ENCODE results near the gene DOCK11. TPM values are rescaled to one million over a fixed set of nuclear protein-coding genes. Genes with fewer than 3 reads are reported as not detected.

DOCK11 gene
- total and polyA plus RNA-seq, 2 experiments from 2014 or later: 11.2 to 12.5 TPM

DNA sequence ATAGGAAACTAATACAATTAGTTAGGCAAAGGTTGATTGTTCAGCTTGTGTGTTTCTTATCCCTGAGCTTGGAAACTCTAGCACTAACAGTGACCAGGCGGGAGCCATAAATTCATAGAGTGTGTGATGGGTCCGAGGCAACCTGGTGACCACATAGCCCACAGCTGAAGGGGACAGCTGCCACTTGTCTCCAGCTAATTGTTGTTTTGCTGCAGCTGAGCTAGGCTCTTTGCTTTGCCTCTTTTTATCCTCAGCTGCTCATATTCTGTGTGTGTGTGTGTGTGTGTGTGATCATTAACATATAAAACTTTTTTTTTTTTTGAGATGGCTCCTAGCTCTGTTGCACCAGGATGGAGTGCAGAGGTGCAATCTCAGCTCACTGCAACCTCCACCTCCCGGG is 53.2 kb downstream of the DOCK11 start:
- Histone ChIP-seq H3K9me3 (ENCODE audit: low read depth) (no peaks in the 10 kb centered on the region), H3K36me3 (no peaks in the 10 kb centered on the region), H3K27me3 (no peaks in the 10 kb centered on the region), H3K27ac (no peak overlapping the region), H3K4me3 (no peak overlapping the region), H3K4me1 (ENCODE audit: low read depth) (no peaks in the 10 kb centered on the region)
- no peak for DNase-seq (ENCODE audit: low read depth in 1 of 2, low spot score in 1 of 2)
- TF ChIP-seq, protein P1, sequence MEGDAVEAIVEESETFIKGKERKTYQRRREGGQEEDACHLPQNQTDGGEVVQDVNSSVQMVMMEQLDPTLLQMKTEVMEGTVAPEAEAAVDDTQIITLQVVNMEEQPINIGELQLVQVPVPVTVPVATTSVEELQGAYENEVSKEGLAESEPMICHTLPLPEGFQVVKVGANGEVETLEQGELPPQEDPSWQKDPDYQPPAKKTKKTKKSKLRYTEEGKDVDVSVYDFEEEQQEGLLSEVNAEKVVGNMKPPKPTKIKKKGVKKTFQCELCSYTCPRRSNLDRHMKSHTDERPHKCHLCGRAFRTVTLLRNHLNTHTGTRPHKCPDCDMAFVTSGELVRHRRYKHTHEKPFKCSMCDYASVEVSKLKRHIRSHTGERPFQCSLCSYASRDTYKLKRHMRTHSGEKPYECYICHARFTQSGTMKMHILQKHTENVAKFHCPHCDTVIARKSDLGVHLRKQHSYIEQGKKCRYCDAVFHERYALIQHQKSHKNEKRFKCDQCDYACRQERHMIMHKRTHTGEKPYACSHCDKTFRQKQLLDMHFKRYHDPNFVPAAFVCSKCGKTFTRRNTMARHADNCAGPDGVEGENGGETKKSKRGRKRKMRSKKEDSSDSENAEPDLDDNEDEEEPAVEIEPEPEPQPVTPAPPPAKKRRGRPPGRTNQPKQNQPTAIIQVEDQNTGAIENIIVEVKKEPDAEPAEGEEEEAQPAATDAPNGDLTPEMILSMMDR (IDR thresholded peaks at IDR 0.05; ENCODE audit: low read depth, low read length): no peak

DNA sequence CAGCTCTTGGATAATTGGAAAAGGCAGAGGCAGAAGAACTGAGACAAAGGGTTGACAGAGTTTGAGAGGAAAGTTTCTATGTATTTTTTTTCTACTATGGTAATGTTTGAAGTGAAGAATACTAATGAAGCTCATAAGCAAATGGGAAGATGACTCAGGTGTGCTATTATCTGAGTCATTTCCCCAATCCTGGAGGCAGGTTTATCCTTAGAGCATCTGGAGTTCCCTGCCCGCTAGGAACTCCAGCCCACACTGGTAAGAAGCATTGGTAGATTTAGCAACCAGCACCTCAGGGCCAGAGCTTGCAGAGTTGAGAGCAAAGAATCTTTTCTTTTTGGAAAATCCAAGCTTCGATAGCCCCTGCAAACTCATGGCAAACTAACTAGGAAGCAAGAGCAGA is 55.2 kb downstream of the DOCK11 start:
- H3K27me3 ChIP-seq: no peaks in the 10 kb centered on the region
- no peak overlapping the region for H3K4me3 ChIP-seq
- H3K36me3 ChIP-seq: no peaks in the 10 kb centered on the region
- no peak for DNase-seq (ENCODE audit: low read depth in 1 of 2, low spot score in 1 of 2)
- H3K9me3 ChIP-seq (ENCODE audit: low read depth): no peaks in the 10 kb centered on the region
- H3K4me1 ChIP-seq (ENCODE audit: low read depth): no peaks in the 10 kb centered on the region
- H3K27ac ChIP-seq: no peak overlapping the region
- TF ChIP-seq, protein P1 (IDR thresholded peaks at IDR 0.05; ENCODE audit: low read depth, low read length): no peak

DNA sequence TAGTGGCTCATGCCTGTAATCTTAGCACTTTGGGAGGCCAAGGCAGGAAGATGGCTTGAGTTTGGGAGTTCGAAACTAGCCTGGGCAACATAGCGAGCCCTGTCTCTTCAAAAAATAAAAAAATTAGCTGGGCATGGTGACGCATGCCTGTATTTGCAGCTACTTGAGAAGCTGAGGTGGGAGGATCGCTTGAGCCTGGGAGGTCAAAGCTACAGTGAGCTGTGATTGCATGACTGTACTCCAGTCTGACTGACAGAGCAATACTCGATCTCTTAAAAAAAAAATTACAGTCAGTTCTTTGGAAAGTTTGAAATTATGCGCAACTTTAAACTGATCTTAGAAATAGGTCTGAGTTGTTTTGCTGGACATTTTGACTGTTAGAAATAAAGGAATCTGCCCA is 55.8 kb downstream of the DOCK11 start:
- Histone ChIP-seq H3K27ac (no peak overlapping the region), H3K27me3 (no peaks in the 10 kb centered on the region), H3K9me3 (ENCODE audit: low read depth) (no peaks in the 10 kb centered on the region), H3K4me3 (no peak overlapping the region), H3K36me3 (no peaks in the 10 kb centered on the region), H3K4me1 (ENCODE audit: low read depth) (no peaks in the 10 kb centered on the region)
- DNase-seq (ENCODE audit: low read depth in 1 of 2, low spot score in 1 of 2): no peak
- TF ChIP-seq, protein P1 (IDR thresholded peaks at IDR 0.05; ENCODE audit: low read depth, low read length): no peak

DNA sequence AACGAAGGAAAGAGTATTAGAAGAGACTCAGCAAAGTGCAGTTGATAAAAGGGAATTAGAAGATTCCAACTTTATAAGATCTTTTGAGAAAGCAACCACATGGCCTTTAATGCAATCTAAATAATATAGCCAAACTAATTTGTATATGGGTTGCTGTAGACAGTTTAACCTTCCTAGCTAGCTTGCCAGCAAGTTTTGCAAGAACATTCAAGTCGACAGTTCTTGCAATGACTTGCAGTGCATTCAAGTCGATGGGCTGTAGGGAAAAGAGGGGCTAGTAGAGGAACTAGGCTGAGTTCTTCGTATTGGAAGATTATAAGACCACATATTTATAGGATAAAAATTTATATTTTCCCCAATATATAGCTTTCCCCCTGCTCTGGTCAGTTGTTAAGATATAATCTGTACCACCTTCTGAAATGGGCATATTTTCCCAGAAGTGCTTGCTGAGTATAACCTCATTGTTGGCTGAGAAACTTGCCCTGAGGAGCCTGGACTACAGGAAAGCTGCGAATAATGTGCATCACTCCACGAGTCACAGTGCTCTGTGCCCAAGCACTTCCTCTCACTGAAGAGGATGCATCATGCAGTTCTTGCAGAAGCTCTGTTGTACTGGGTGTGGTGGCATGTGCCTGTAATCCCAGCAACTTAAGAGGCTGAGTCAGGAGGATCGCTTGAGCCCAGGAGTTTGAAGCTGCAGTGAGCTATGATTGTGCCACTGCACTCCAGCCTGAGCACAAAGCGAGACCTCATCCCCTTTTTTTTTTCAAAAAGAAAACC is 56.7 kb downstream of the DOCK11 start:
- no peaks in the 10 kb centered on the region for H3K27me3 ChIP-seq
- H3K4me1 ChIP-seq (ENCODE audit: low read depth): no peaks in the 10 kb centered on the region
- DNase-seq (ENCODE audit: low read depth in 1 of 2, low spot score in 1 of 2): peak in 1 of 2 donors; percentile 55
- no peak overlapping the region for H3K27ac ChIP-seq
- no peaks in the 10 kb centered on the region for H3K36me3 ChIP-seq
- H3K4me3 ChIP-seq: no peak overlapping the region
- no peaks in the 10 kb centered on the region for H3K9me3 ChIP-seq (ENCODE audit: low read depth)
- TF ChIP-seq, protein P1 (IDR thresholded peaks at IDR 0.05; ENCODE audit: low read depth, low read length): no peak

DNA sequence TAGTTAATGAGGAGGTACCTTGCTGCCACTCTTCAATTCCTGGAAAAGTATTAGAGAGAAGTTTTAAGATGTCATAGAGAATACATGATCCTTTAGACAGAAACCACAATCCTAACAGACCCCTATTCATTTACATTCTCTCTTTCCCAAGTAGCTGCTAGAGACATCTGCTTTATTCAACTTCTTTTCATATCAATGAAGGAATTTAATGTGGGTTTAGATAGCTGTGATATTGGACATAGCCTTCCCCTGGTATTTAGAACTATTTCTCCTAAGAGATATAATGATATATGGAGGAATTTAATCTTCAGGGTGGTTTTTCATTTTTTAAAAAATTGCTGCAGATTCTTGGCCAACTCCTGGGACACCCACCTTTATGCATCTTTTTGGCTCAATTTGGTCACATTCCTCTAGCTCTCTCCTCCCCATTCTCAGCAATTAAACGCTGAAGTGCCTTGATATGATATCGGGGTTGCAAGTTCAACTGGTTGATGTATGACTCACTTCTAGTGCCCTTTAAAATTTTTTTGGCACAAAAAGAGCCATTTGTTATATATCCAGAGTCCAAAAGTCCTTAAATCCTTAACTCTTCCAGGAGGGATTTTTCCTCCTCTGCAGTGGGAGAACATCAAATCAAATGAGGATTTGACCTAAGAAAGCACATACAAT is 57.6 kb downstream of the DOCK11 start:
- Histone ChIP-seq H3K27ac (no peak overlapping the region), H3K4me1 (ENCODE audit: low read depth) (no peaks in the 10 kb centered on the region), H3K9me3 (ENCODE audit: low read depth) (no peaks in the 10 kb centered on the region), H3K36me3 (no peaks in the 10 kb centered on the region), H3K27me3 (no peaks in the 10 kb centered on the region), H3K4me3 (no peak overlapping the region)
- peak in 1 of 2 donors; percentile 40 for DNase-seq (ENCODE audit: low read depth in 1 of 2, low spot score in 1 of 2)
- TF ChIP-seq, protein P1 (IDR thresholded peaks at IDR 0.05; ENCODE audit: low read depth, low read length): no peak

All from cardiac muscle cell (in vitro differentiated cells and primary cell).